Bronchial epithelial cell (primary cell): Measurements from ENCODE around the gene TWF2. TPM values are rescaled to one million over a fixed set of nuclear protein-coding genes. Genes with fewer than 3 reads are reported as not detected.
A peak's percentile ranks its signal among the peaks of the same experiment; 100 is the strongest.

Experiments used
- DNase-seq: peaks from one replicate; pipeline ENCODE4 v3.0.0-alpha.2; 2010; ENCODE audit warnings: low read depth
- FAIRE-seq: peaks from 2 replicates; lab custom pipeline; 2011; peaks lifted over from hg19 to GRCh38; lab: Jason Lieb, UNC
- H3K27me3 ChIP-seq: 2 replicates; pipeline ENCODE4 v1.5.1; 2011; ENCODE audit warnings: low read length; ENCODE audit not compliant: control insufficient read depth, insufficient read depth
- H3K36me3 ChIP-seq: 2 replicates; pipeline ENCODE4 v1.5.1; 2011; ENCODE audit warnings: low read length; ENCODE audit not compliant: control insufficient read depth, insufficient read depth
- H3K4me3 ChIP-seq: 2 replicates; pipeline ENCODE4 v1.5.1; 2011; ENCODE audit warnings: mild to moderate bottlenecking, low read depth, low read length, control low read depth
- total RNA-seq: library from RNA; depleted of rRNA; stranded (reverse); fragments of >200 nt; gene quantifications from 2 replicates; pipeline ENCODE4 v1.2.1, GENCODE V29; 2014
- TF ChIP-seq, protein P1 (sequence below): IDR thresholded peaks from 2 replicates; pipeline ENCODE4 v1.5.1; 2011; ENCODE audit warnings: mild to moderate bottlenecking, moderate library complexity, low read length, control low read depth, inconsistent platforms; ENCODE audit not compliant: insufficient read depth, severe bottlenecking

Gene TWF2
- total RNA-seq, 1 donor from 2014 or later: 57.7 TPM

DNA sequence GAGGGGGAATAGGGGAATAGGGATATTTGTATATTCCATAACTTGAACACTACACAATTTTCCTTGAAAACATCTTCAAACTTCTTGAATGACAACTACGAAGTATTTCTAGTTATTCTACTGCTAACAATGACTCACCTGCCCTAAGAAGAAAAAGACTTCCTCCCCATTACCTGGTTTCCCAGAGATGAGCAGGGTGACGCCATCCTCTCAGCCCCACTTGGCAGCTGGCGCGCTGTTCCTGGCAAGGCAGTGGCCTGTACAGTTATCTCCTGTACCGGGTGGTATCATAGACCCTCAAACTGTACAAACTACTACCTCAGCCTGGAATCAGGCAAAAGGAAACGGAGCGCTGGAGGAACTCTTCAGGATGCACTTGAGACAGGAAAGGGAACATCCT is 29.1 kb upstream of the TWF2 start:
- no peaks in the 10 kb centered on the region for H3K27me3 ChIP-seq
- peak; percentile 59 for DNase-seq
- H3K36me3 ChIP-seq: peaks cover 14% of the 10 kb centered on the region
- TF ChIP-seq, protein P1, sequence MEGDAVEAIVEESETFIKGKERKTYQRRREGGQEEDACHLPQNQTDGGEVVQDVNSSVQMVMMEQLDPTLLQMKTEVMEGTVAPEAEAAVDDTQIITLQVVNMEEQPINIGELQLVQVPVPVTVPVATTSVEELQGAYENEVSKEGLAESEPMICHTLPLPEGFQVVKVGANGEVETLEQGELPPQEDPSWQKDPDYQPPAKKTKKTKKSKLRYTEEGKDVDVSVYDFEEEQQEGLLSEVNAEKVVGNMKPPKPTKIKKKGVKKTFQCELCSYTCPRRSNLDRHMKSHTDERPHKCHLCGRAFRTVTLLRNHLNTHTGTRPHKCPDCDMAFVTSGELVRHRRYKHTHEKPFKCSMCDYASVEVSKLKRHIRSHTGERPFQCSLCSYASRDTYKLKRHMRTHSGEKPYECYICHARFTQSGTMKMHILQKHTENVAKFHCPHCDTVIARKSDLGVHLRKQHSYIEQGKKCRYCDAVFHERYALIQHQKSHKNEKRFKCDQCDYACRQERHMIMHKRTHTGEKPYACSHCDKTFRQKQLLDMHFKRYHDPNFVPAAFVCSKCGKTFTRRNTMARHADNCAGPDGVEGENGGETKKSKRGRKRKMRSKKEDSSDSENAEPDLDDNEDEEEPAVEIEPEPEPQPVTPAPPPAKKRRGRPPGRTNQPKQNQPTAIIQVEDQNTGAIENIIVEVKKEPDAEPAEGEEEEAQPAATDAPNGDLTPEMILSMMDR: no peak
- FAIRE-seq: no peak
- no peak overlapping the region for H3K4me3 ChIP-seq

GRCh38 chr3:52265387-52265786 is 26.4 kb upstream of the TWF2 start:
- Histone ChIP-seq H3K27me3 (no peaks in the 10 kb centered on the region), H3K36me3 (peaks cover 20% of the 10 kb centered on the region), H3K4me3 (no peak overlapping the region)
- TF ChIP-seq, protein P1: peak; percentile 12
- DNase-seq: peak; percentile 23
- FAIRE-seq: no peak

GRCh38 chr3:52262447-52262846 is 23.5 kb upstream of the TWF2 start:
- FAIRE-seq (no peak), DNase-seq (no peak)
- Histone ChIP-seq H3K27me3 (no peaks in the 10 kb centered on the region), H3K4me3 (no peak overlapping the region), H3K36me3 (peaks cover 32% of the 10 kb centered on the region)
- TF ChIP-seq, protein P1: no peak

- H3K27me3 ChIP-seq: no peaks in the 10 kb centered on the region
Observed at GRCh38 chr3:52259448-52259847, 20.5 kb upstream of the TWF2 start.

GRCh38 chr3:52259035-52259434 is 20.1 kb upstream of the TWF2 start:
- Histone ChIP-seq H3K36me3 (peaks cover 31% of the 10 kb centered on the region), H3K4me3 (no peak overlapping the region), H3K27me3 (no peaks in the 10 kb centered on the region)
- FAIRE-seq (no peak), DNase-seq (no peak)
- TF ChIP-seq, protein P1: no peak

More at GRCh38 chr3:52259448-52259847, 20.5 kb upstream of the TWF2 start:
- DNase-seq (no peak), FAIRE-seq (no peak)
- TF ChIP-seq, protein P1: no peak
- Histone ChIP-seq H3K4me3 (no peak overlapping the region), H3K36me3 (peaks cover 31% of the 10 kb centered on the region)

DNA sequence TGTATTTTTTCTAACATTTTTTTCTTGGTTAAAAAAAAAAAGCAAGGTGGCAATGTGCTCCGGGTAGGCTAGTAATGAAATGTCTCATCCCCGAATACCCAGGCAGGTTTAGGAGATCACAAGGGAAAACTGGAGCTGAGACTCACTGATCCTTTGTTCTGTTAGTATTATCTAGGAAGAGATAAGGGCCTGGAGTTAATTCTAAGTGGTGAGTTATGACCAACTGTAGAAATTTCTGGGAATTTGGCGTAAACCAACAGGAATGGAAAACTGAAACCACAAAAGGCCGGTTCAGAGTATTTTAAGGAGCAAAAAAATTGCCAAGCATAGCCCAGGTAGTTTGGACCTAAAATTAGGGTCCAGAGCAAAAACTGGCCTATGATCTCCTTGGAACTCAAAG is 19.0 kb upstream of the TWF2 start:
- TF ChIP-seq, protein P1: no peak
- no peak for DNase-seq
- FAIRE-seq: no peak
- Histone ChIP-seq H3K36me3 (peaks cover 28% of the 10 kb centered on the region), H3K27me3 (no peaks in the 10 kb centered on the region), H3K4me3 (no peak overlapping the region)
